Measurements from ENCODE around the gene ECHDC1.

Gene ECHDC1

DNA sequence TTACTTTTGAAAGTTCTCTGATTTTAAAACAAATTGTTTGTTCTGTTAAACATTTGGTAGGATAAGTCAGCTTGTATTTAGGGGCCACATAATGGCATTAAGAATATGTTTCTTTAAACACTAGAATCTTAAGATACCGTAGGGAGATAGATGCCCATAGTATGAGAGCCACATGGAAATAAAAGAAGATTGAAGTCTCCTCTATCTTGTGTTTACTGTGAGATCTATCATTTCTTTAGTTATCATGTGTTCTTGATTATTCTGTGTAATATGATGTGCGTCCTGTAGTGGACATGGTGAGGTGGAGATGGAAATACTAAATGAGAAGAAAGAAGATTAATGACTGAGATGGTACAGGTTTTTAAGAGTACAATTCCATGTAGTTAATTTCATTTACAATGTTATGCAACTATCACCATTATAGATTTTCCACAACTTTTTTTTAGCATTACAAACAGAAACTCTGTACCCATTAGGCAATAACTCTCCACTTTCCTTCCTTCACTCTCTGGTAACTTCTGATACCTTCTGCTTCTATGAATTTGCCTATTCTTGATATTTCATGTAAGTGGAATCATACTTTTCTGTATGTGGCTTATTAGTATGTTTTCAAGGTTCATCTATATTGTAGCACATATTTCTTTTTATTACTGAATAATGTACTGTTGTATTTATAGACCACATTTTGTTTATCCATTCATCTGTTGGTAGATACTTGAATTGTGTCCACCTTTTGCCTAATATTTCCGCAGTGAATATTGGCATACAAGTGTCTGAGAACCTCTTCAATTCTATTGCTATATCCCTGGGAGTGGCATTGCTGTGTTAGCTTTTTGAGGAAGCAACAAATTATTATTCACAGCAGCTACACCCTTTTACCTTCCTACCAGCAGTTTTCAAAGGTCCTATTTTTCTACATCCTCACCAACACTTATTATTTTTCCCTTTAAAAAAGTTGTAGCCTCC is 65.2 kb downstream of the ECHDC1 start:
- no peak overlapping the region for H3K27ac ChIP-seq (ENCODE audit: low read length)
- peaks cover 21% of the 10 kb centered on the region for H3K79me2 ChIP-seq (ENCODE audit: insufficient read depth, low read length)
- H3K9ac ChIP-seq (ENCODE audit: low read depth, low read length) = no peak overlapping the region
- H2AFZ ChIP-seq (ENCODE audit: low read depth, low read length) = no peak overlapping the region
- no peak for DNase-seq
- no peak for ATAC-seq (ENCODE audit: insufficient read depth, low read depth)
- peaks cover 11% of the 10 kb centered on the region; the same call in 1 of the 2 replicates for H4K20me1 ChIP-seq (ENCODE audit: insufficient read depth, low read length)
- no peaks in the 10 kb centered on the region for H3K27me3 ChIP-seq (ENCODE audit: insufficient read depth, low read length, poor library complexity)
- no peaks in the 10 kb centered on the region for H3K9me3 ChIP-seq (ENCODE audit: insufficient read depth, low read length, severe bottlenecking)
- TF ChIP-seq, protein P1, sequence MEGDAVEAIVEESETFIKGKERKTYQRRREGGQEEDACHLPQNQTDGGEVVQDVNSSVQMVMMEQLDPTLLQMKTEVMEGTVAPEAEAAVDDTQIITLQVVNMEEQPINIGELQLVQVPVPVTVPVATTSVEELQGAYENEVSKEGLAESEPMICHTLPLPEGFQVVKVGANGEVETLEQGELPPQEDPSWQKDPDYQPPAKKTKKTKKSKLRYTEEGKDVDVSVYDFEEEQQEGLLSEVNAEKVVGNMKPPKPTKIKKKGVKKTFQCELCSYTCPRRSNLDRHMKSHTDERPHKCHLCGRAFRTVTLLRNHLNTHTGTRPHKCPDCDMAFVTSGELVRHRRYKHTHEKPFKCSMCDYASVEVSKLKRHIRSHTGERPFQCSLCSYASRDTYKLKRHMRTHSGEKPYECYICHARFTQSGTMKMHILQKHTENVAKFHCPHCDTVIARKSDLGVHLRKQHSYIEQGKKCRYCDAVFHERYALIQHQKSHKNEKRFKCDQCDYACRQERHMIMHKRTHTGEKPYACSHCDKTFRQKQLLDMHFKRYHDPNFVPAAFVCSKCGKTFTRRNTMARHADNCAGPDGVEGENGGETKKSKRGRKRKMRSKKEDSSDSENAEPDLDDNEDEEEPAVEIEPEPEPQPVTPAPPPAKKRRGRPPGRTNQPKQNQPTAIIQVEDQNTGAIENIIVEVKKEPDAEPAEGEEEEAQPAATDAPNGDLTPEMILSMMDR (IDR thresholded peaks at IDR 0.05; ENCODE audit: borderline replicate concordance, extremely low read depth, low read length, poor library complexity, severe bottlenecking) = no peak
- no peak for TF ChIP-seq EZH2 (IDR thresholded peaks at IDR 0.05; ENCODE audit: borderline replicate concordance, low read depth, low read length, severe bottlenecking)
- H3K4me2 ChIP-seq (ENCODE audit: insufficient read depth, low read length) = no peak overlapping the region
- peaks cover 11% of the 10 kb centered on the region; the same call in 1 of the 2 replicates for H3K36me3 ChIP-seq (ENCODE audit: insufficient read depth, low read length)
- H3K4me3 ChIP-seq (ENCODE audit: low read depth in 1 of 2, low read length in 2 of 2) = no peak overlapping the region
- H3K4me1 ChIP-seq (ENCODE audit: insufficient read depth, low read length) = no peaks in the 10 kb centered on the region

- no peaks in the 10 kb centered on the region for H3K27me3 ChIP-seq (ENCODE audit: insufficient read depth, low read length, poor library complexity)
- H3K9ac ChIP-seq (ENCODE audit: low read depth, low read length) = no peak overlapping the region
- no peak for DNase-seq
- H3K27ac ChIP-seq (ENCODE audit: low read length) = no peak overlapping the region
- no peak overlapping the region for H2AFZ ChIP-seq (ENCODE audit: low read depth, low read length)
- H3K79me2 ChIP-seq (ENCODE audit: insufficient read depth, low read length) = peaks cover 39% of the 10 kb centered on the region
- H3K4me3 ChIP-seq (ENCODE audit: low read depth in 1 of 2, low read length in 2 of 2) = no peak overlapping the region
- H3K4me2 ChIP-seq (ENCODE audit: insufficient read depth, low read length) = no peak overlapping the region
- TF ChIP-seq EZH2 (IDR thresholded peaks at IDR 0.05; ENCODE audit: borderline replicate concordance, low read depth, low read length, severe bottlenecking) = no peak
- TF ChIP-seq, protein P1 (IDR thresholded peaks at IDR 0.05; ENCODE audit: borderline replicate concordance, extremely low read depth, low read length, poor library complexity, severe bottlenecking) = no peak
- no peak for ATAC-seq (ENCODE audit: insufficient read depth, low read depth)
- no peaks in the 10 kb centered on the region for H3K9me3 ChIP-seq (ENCODE audit: insufficient read depth, low read length, severe bottlenecking)
- no peaks in the 10 kb centered on the region for H3K4me1 ChIP-seq (ENCODE audit: insufficient read depth, low read length)
- peaks cover 23% of the 10 kb centered on the region; the same call in 1 of the 2 replicates for H4K20me1 ChIP-seq (ENCODE audit: insufficient read depth, low read length)
- H3K36me3 ChIP-seq (ENCODE audit: insufficient read depth, low read length) = peaks cover 2% of the 10 kb centered on the region; the same call in 1 of the 2 replicates
These were observed 67.1 kb downstream of the ECHDC1 start for GRCh38 chr6:127276331-127276730.

DNA sequence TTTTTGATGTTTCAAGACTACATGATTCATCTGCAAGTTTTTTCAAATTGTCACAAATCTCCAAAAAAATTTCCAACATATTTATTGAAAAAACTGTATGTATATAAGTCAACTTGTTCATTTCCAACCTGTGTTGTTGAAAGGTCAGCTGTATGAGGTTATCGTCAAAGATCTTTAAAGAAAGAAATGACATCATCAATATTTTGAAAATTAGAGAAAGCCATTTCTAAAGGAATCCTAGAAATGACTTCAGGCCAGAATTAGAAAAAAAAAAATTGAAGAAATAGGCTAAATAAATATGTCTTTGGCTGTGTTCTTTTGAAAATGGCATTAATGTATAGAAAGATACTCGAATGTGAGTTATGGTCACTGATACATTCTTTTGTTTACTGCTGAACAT is 69.9 kb downstream of the ECHDC1 start:
- Histone ChIP-seq H3K79me2 (ENCODE audit: insufficient read depth, low read length) (peaks cover 67% of the 10 kb centered on the region), H4K20me1 (ENCODE audit: insufficient read depth, low read length) (peaks cover 26% of the 10 kb centered on the region; the same call in 1 of the 2 replicates), H3K27ac (ENCODE audit: low read length) (no peak overlapping the region), H3K27me3 (ENCODE audit: insufficient read depth, low read length, poor library complexity) (no peaks in the 10 kb centered on the region), H3K36me3 (ENCODE audit: insufficient read depth, low read length) (no peaks in the 10 kb centered on the region), H3K4me1 (ENCODE audit: insufficient read depth, low read length) (peaks cover 11% of the 10 kb centered on the region), H3K9me3 (ENCODE audit: insufficient read depth, low read length, severe bottlenecking) (no peaks in the 10 kb centered on the region), H3K9ac (ENCODE audit: low read depth, low read length) (no peak overlapping the region), H2AFZ (ENCODE audit: low read depth, low read length) (no peak overlapping the region), H3K4me3 (ENCODE audit: low read depth in 1 of 2, low read length in 2 of 2) (no peak overlapping the region), H3K4me2 (ENCODE audit: insufficient read depth, low read length) (no peak overlapping the region)
- DNase-seq (no peak), ATAC-seq (ENCODE audit: insufficient read depth, low read depth) (no peak)
- TF ChIP-seq, protein P1 (IDR thresholded peaks at IDR 0.05; ENCODE audit: borderline replicate concordance, extremely low read depth, low read length, poor library complexity, severe bottlenecking) = no peak
- no peak for TF ChIP-seq EZH2 (IDR thresholded peaks at IDR 0.05; ENCODE audit: borderline replicate concordance, low read depth, low read length, severe bottlenecking)

Measured in DND-41 (cell line).